ENCODE data around the gene CIT.
"Not testable (repeated sequence)": the region's sequence is repeated elsewhere in the genome, so short reads cannot be mapped to it uniquely, and the experiment has no call there.

CIT gene

GRCh38 chr12:119710374-119710964, 166.7 kb downstream of the CIT start:
- TF ChIP-seq CTCF (IDR thresholded peaks at IDR 0.05; ENCODE audit: borderline replicate concordance, insufficient read depth, low read depth, low read length), result no peak
- H3K4me3 ChIP-seq (ENCODE audit: low read depth, low read length), result no peak overlapping the region

GRCh38 chr12:119706427-119706826, 170.7 kb downstream of the CIT start:
- not testable (repeated sequence) for H3K4me3 ChIP-seq (ENCODE audit: low read depth, low read length)

GRCh38 chr12:119705182-119705581, 171.9 kb downstream of the CIT start:
- no peak for TF ChIP-seq CTCF (IDR thresholded peaks at IDR 0.05; ENCODE audit: borderline replicate concordance, insufficient read depth, low read depth, low read length)
- H3K4me3 ChIP-seq (ENCODE audit: low read depth, low read length), result no peak overlapping the region

GRCh38 chr12:119704065-119704747, 172.9 kb downstream of the CIT start:
- TF ChIP-seq CTCF (IDR thresholded peaks at IDR 0.05; ENCODE audit: borderline replicate concordance, insufficient read depth, low read depth, low read length), result no peak
- no peak overlapping the region for H3K4me3 ChIP-seq (ENCODE audit: low read depth, low read length)

- H3K4me3 ChIP-seq (ENCODE audit: low read depth, low read length), result no peak overlapping the region
- TF ChIP-seq CTCF (IDR thresholded peaks at IDR 0.05; ENCODE audit: borderline replicate concordance, insufficient read depth, low read depth, low read length), result no peak
These were observed 177.0 kb downstream of the CIT start for GRCh38 chr12:119700078-119700477.

- TF ChIP-seq CTCF (IDR thresholded peaks at IDR 0.05; ENCODE audit: borderline replicate concordance, insufficient read depth, low read depth, low read length), result no peak
- H3K4me3 ChIP-seq (ENCODE audit: low read depth, low read length), result no peak overlapping the region
These were observed 177.8 kb downstream of the CIT start for GRCh38 chr12:119699199-119699760.

- no peak overlapping the region for H3K4me3 ChIP-seq (ENCODE audit: low read depth, low read length)
- no peak for TF ChIP-seq CTCF (IDR thresholded peaks at IDR 0.05; ENCODE audit: borderline replicate concordance, insufficient read depth, low read depth, low read length)
These were observed 180.2 kb downstream of the CIT start for GRCh38 chr12:119696943-119697342.

All from GM12875 (cell line).